K562 (cell line): ENCODE data around the gene FOLR2. TPM values are rescaled to one million over a fixed set of nuclear protein-coding genes. Genes with fewer than 3 reads are reported as not detected.

Source experiments
- ATAC-seq: fragments of 200-7000 bp; cut with Tn5 transposase; 3 replicates; pipeline ENCODE4 v1.9.1; 2020; ENCODE audit warnings: moderate library complexity
- BruUV-seq: library from RNA; stranded (reverse); fragments of 400-500 nt; replicated peaks from 2 replicates; lab custom pipeline; 2021; lab: Mats Ljungman, UMichigan
- CTCF ChIA-PET: fragments of 300-600 bp; formaldehyde crosslinking; extraction: SDS; loops from one replicate; lab custom pipeline; 2021; ENCODE audit warnings: low intra/inter-chr PET ratio; lab: Yijun Ruan, JAX
- POLR2A ChIA-PET: fragments of 300-600, 350-650 bp; sonication (Branson Sonifier 250); formaldehyde crosslinking; extraction: SDS; loops from one replicate; lab custom pipeline; 2021; ENCODE audit warnings: antibody characterized with exemption, inconsistent platforms; lab: Yijun Ruan, JAX
- DNase-seq, 4 experiments: peaks; one replicate each; pipeline versions ENCODE4 v3.0.0 to v3.0.0-alpha.2; 2011 to 2018; ENCODE audit warnings: low spot score in 3 of 4, mixed read lengths in 3 of 4; ENCODE audit errors: extremely low read depth in 1 of 4
- FAIRE-seq: peaks from 2 replicates; lab custom pipeline; 2011; peaks lifted over from hg19 to GRCh38; lab: Jason Lieb, UNC
- H2AFZ ChIP-seq: 2 replicates; pipeline ENCODE4 v1.6.0; 2011; ENCODE audit warnings: low read depth, low read length, control low read depth, inconsistent platforms
- H3K27ac ChIP-seq: fragments of 200-600 bp; 3 replicates; pipeline ENCODE4 v1.8.0; 2011; ENCODE audit warnings: low read depth, mild to moderate bottlenecking, control low read depth, inconsistent platforms, low read length, moderate library complexity, mixed read lengths; ENCODE audit errors: extremely low read depth
- H3K27me3 ChIP-seq, 2 experiments: fragments of 300-600 bp in 1 of 2; 2 replicates in 1 of 2; 3 replicates in 1 of 2; pipeline versions ENCODE4 v1.6.0 to v1.8.0; 2011; ENCODE audit warnings: inconsistent platforms in 2 of 2, low read length in 2 of 2, mild to moderate bottlenecking in 1 of 2, mixed read lengths in 1 of 2, moderate library complexity in 1 of 2; ENCODE audit not compliant: control insufficient read depth in 2 of 2, insufficient read depth in 2 of 2
- H3K36me3 ChIP-seq: fragments of 300-600 bp; 3 replicates; pipeline ENCODE4 v1.8.0; 2011; ENCODE audit warnings: mild to moderate bottlenecking, low read length, inconsistent platforms; ENCODE audit not compliant: control insufficient read depth, insufficient read depth
- H3K4me1 ChIP-seq, 2 experiments: fragments of 200-600 bp in 1 of 2; replicated peaks in 1 of 2; 2 replicates in 1 of 2; 3 replicates in 1 of 2; pipeline versions ENCODE4 v1.5.1 to v1.8.0; 2011; ENCODE audit warnings: inconsistent platforms in 2 of 2, low read length in 2 of 2, mild to moderate bottlenecking in 1 of 2, mixed read lengths in 1 of 2, moderate library complexity in 1 of 2; ENCODE audit not compliant: control insufficient read depth in 2 of 2, insufficient read depth in 2 of 2
- H3K4me2 ChIP-seq: 2 replicates; pipeline ENCODE4 v1.6.1; 2011; ENCODE audit warnings: low read length, control low read depth, inconsistent platforms, mixed read lengths; ENCODE audit not compliant: insufficient read depth
- H3K4me3 ChIP-seq: fragments of 200-600 bp; sonication (generic), shearing (Covaris generic); 2 replicates; pipeline ENCODE4 v1.5.1; 2016; ENCODE audit warnings: control low read depth, inconsistent platforms
- H3K79me2 ChIP-seq: fragments of 200-600 bp; 3 replicates; pipeline ENCODE4 v1.8.0; 2011; ENCODE audit warnings: low read length, inconsistent platforms; ENCODE audit not compliant: control insufficient read depth, insufficient read depth
- H3K9ac ChIP-seq, 2 experiments: 2 replicates each; pipeline versions ENCODE4 v1.6.0 to v1.6.1; 2011; ENCODE audit warnings: low read depth in 2 of 2, low read length in 2 of 2, control low read depth in 1 of 2, inconsistent platforms in 1 of 2, mild to moderate bottlenecking in 1 of 2, mixed read lengths in 1 of 2; ENCODE audit not compliant: insufficient read depth in 1 of 2
- H3K9me1 ChIP-seq: one replicate; pipeline ENCODE4 v1.6.0; 2011; ENCODE audit warnings: inconsistent platforms, mild to moderate bottlenecking, low read length, moderate library complexity; ENCODE audit not compliant: control insufficient read depth, insufficient read depth
- H3K9me3 ChIP-seq: replicated peaks from 2 replicates; pipeline ENCODE4 v1.5.1; 2011; ENCODE audit warnings: low read depth, low read length, inconsistent platforms; ENCODE audit not compliant: control insufficient read depth, insufficient read depth
- H4K20me1 ChIP-seq: replicated peaks from 2 replicates; pipeline ENCODE4 v1.6.1; 2011; ENCODE audit warnings: low read length, inconsistent platforms, mixed read lengths; ENCODE audit not compliant: control insufficient read depth, insufficient read depth
- HDAC3 ChIP-seq: fragments of 450-650 bp; IDR thresholded peaks from 2 replicates; pipeline ENCODE4 v1.6.1; 2018; ENCODE audit warnings: borderline replicate concordance, mild to moderate bottlenecking, moderate library complexity; ENCODE audit not compliant: partially characterized antibody
- HDGF ChIP-seq: fragments of 450-650 bp; IDR thresholded peaks from 2 replicates; pipeline ENCODE4 v1.6.1; 2016
- WGBS: fragments of 100-300 bp; shearing (Covaris generic); methylation state at CpG from one replicate; pipeline ENCODE4 v1.1.6; 2016; ENCODE audit warnings: low coverage, mixed read lengths; ENCODE audit not compliant: insufficient coverage; ENCODE audit errors: missing lambda C conversion rate; 5-methylcytosine and 5-hydroxymethylcytosine counted together
- in situ Hi-C: fragments of 300-500 bp; cut with MboI; formaldehyde crosslinking; loops from 4 replicates; pipeline ENCODE4 v1.15.0; 2018; ENCODE audit warnings: inconsistent platforms, mixed read lengths
- intact Hi-C: fragments of 100-400 bp; cut with micrococcal nuclease; formaldehyde crosslinking; loops from 2 replicates; pipeline ENCODE4 v1.14.2; 2022
- polyA plus RNA-seq, 8 experiments: library from polyadenylated mRNA; depleted of rRNA in 4 of 8; stranded (reverse) in 5 of 8; unstranded in 3 of 8; fragments of >200 nt; fragmentation: Nextera tagmentation in 2 of 8; fragmentation: Illumina TruSeq in 1 of 8; extraction: Ambion mirVana in 2 of 8; extraction: Trizol in 1 of 8; gene quantifications; 2 replicates each; pipeline versions ENCODE4 v1.2.1 to v1.2.3, GENCODE V29; 2011 to 2014; ENCODE audit warnings: inconsistent platforms in 1 of 8, missing spikeins in 1 of 8
- total RNA-seq, 7 experiments: library from RNA; depleted of rRNA in 6 of 7; stranded (reverse); fragments of >200 nt in 6 of 7; fragmentation: Illumina TruSeq in 2 of 7; extraction: Trizol in 2 of 7; gene quantifications; 2 replicates each; pipeline versions ENCODE4 v1.2.1 to v1.2.3, GENCODE V29; 2011 to 2021; ENCODE audit warnings: low replicate concordance in 1 of 7
- TF ChIP-seq, protein P1 (sequence below): fragments of 450-650 bp; formaldehyde crosslinking; IDR thresholded peaks from 2 replicates; pipeline ENCODE4 v1.4.0; 2022; ENCODE audit warnings: missing genetic modification characterization
- TF ChIP-seq, protein P2 (sequence below): fragments of 450-650 bp; IDR thresholded peaks from 2 replicates; pipeline ENCODE4 v1.6.1; 2017; ENCODE audit warnings: antibody characterized with exemption, mild to moderate bottlenecking

The FOLR2 gene
- total and polyA plus RNA-seq, 9 of the 15 experiments (the other 6 are each of a cell fraction or from before 2014, with no cell fraction given), result 0.27 TPM; not detected in 8

DNA sequence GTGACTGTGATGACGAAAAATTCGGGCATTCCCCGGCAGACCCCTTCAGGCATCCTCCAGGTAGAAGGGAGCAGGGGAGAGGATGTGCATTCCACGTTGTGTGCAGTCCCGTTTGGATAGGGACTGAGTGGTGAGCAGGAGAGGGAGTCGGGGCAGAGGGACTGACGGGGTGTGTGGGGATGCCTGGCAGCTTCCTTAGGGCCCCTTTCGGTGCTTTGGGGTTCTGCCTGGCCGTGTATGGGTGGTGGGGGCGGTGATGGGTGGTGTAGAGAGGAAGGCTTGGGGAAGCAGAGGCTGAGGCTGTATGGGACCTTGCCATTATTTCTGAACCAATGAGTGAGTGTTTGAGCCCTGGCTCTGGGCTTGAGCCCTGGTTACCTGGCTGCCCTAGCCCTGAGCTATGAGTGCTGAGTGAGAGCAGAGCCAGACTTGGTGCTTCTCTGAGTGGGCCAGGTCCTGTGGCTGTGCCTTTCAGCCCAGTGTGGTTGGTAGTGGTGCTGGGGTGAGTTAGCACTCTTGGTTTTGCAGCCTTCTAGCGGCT, 8.9 kb downstream of the FOLR2 start:
- Histone ChIP-seq H2AFZ (no peak overlapping the region), H3K36me3 (peaks cover 44% of the 10 kb centered on the region; the same call in 2 of the 3 replicates), H3K9me3 (no peaks in the 10 kb centered on the region), H3K27me3 (no peaks in the 10 kb centered on the region), H3K9ac (peak overlapping the region; percentile 82 to 89), H3K9me1 (peaks cover 8% of the 10 kb centered on the region), H3K4me2 (peak overlapping the region; percentile 88), H4K20me1 (no peaks in the 10 kb centered on the region), H3K27ac (peak overlapping the region; percentile 88), H3K79me2 (peaks cover 27% of the 10 kb centered on the region), H3K4me3 (peak overlapping the region; percentile 84), H3K4me1 (peaks cover 24 to 64% of the 10 kb centered on the region in 2 experiments)
- BruUV-seq, result no TSS peak
- WGBS, result 10% methylated on average over 11 of the region's 11 CpGs
- no peak for ATAC-seq
- peak; percentile 29 for FAIRE-seq
- in situ Hi-C loops, result no loop called here
- ChIA-PET POLR2A (interaction anchor here (0.6 to 1.4 kb wide), 5 partner anchors 9 to 208 kb away, joined by 3 to 5 read pairs (median 3); no protein-coding TSS in a partner anchor), CTCF (no interaction called here)
- DNase-seq, result peak in 1 of 4 experiments; percentile 23
- intact Hi-C loops, result no loop called here
- TF ChIP-seq, protein P1, sequence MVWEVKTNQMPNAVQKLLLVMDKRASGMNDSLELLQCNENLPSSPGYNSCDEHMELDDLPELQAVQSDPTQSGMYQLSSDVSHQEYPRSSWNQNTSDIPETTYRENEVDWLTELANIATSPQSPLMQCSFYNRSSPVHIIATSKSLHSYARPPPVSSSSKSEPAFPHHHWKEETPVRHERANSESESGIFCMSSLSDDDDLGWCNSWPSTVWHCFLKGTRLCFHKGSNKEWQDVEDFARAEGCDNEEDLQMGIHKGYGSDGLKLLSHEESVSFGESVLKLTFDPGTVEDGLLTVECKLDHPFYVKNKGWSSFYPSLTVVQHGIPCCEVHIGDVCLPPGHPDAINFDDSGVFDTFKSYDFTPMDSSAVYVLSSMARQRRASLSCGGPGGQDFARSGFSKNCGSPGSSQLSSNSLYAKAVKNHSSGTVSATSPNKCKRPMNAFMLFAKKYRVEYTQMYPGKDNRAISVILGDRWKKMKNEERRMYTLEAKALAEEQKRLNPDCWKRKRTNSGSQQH (CRISPR knock-in tag), result 0 out of 2 replicates have a peak, but pooled peaks have one; percentile 56
- TF ChIP-seq, protein P2, sequence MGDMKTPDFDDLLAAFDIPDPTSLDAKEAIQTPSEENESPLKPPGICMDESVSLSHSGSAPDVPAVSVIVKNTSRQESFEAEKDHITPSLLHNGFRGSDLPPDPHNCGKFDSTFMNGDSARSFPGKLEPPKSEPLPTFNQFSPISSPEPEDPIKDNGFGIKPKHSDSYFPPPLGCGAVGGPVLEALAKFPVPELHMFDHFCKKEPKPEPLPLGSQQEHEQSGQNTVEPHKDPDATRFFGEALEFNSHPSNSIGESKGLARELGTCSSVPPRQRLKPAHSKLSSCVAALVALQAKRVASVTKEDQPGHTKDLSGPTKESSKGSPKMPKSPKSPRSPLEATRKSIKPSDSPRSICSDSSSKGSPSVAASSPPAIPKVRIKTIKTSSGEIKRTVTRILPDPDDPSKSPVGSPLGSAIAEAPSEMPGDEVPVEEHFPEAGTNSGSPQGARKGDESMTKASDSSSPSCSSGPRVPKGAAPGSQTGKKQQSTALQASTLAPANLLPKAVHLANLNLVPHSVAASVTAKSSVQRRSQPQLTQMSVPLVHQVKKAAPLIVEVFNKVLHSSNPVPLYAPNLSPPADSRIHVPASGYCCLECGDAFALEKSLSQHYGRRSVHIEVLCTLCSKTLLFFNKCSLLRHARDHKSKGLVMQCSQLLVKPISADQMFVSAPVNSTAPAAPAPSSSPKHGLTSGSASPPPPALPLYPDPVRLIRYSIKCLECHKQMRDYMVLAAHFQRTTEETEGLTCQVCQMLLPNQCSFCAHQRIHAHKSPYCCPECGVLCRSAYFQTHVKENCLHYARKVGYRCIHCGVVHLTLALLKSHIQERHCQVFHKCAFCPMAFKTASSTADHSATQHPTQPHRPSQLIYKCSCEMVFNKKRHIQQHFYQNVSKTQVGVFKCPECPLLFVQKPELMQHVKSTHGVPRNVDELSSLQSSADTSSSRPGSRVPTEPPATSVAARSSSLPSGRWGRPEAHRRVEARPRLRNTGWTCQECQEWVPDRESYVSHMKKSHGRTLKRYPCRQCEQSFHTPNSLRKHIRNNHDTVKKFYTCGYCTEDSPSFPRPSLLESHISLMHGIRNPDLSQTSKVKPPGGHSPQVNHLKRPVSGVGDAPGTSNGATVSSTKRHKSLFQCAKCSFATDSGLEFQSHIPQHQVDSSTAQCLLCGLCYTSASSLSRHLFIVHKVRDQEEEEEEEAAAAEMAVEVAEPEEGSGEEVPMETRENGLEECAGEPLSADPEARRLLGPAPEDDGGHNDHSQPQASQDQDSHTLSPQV, result no peak
- TF ChIP-seq HDAC3 (no peak), HDGF (0 out of 2 replicates have a peak, but pooled peaks have one; percentile 22)
